ENCODE data around the gene HNRNPR. TPM values are rescaled to one million over a fixed set of nuclear protein-coding genes. Genes with fewer than 3 reads are reported as not detected.

Gene HNRNPR
- total RNA-seq, 1 donor from 2014 or later: 113 TPM

- DNase-seq (ENCODE audit: low read depth) (peak; percentile 95), FAIRE-seq (no peak)
- Histone ChIP-seq H3K9me3 (ENCODE audit: insufficient read depth, low read depth, low read length) (peaks cover 15% of the 10 kb centered on the region), H3K4me2 (ENCODE audit: low read length) (peak overlapping the region; percentile 100), H3K27me3 (ENCODE audit: insufficient read depth, low read length) (no peaks in the 10 kb centered on the region), H3K4me1 (ENCODE audit: insufficient read depth, low read length) (peaks cover 28% of the 10 kb centered on the region), H3K9ac (ENCODE audit: low read length) (peak overlapping the region; percentile 99), H3K27ac (ENCODE audit: low read depth, low read length) (peak overlapping the region; percentile 99), H3K4me3 (ENCODE audit: insufficient read depth, low read depth, low read length) (peak overlapping the region; percentile 99), H3K79me2 (ENCODE audit: insufficient read depth, low read length) (peaks cover 56% of the 10 kb centered on the region), H2AFZ (ENCODE audit: low read depth, low read length) (peak overlapping the region; percentile 92), H4K20me1 (ENCODE audit: insufficient read depth, low read length) (no peaks in the 10 kb centered on the region), H3K36me3 (ENCODE audit: insufficient read depth, low read length) (peaks cover 27% of the 10 kb centered on the region)
- Mint-ChIP-seq H3K27me3 (ENCODE audit: low read depth, unreplicated experiment) (no peaks in the 10 kb centered on the region), H3K4me1 (ENCODE audit: low read depth, unreplicated experiment) (peaks cover 40% of the 10 kb centered on the region), H3K27ac (ENCODE audit: unreplicated experiment) (peak overlapping the region; percentile 98), H3K4me3 (ENCODE audit: unreplicated experiment) (peak overlapping the region; percentile 97), H3K9me3 (ENCODE audit: unreplicated experiment) (peaks cover 33% of the 10 kb centered on the region), H3K36me3 (ENCODE audit: low read depth, unreplicated experiment) (peaks cover 39% of the 10 kb centered on the region)
- TF ChIP-seq EZH2 (IDR thresholded peaks at IDR 0.05; ENCODE audit: insufficient read depth, low read length): no peak
- no peak for TF ChIP-seq CTCF (IDR thresholded peaks at IDR 0.05; ENCODE audit: insufficient read depth, low read depth, low read length)
Observed at GRCh38 chr1:23367791-23368561, 23.9 kb upstream of the HNRNPR start.

- no peak overlapping the region for H3K27ac Mint-ChIP-seq (ENCODE audit: unreplicated experiment)
Observed at GRCh38 chr1:23367451-23367790, 23.3 kb upstream of the HNRNPR start.

More at GRCh38 chr1:23367451-23367790, 23.3 kb upstream of the HNRNPR start:
- H3K36me3 ChIP-seq (ENCODE audit: insufficient read depth, low read length): peaks cover 33% of the 10 kb centered on the region
- DNase-seq (ENCODE audit: low read depth): no peak
- Mint-ChIP-seq H3K36me3 (ENCODE audit: low read depth, unreplicated experiment) (peaks cover 45% of the 10 kb centered on the region), H3K4me3 (ENCODE audit: unreplicated experiment) (peak overlapping the region; percentile 97), H3K4me1 (ENCODE audit: low read depth, unreplicated experiment) (peaks cover 38% of the 10 kb centered on the region), H3K27me3 (ENCODE audit: low read depth, unreplicated experiment) (no peaks in the 10 kb centered on the region), H3K9me3 (ENCODE audit: unreplicated experiment) (peaks cover 38% of the 10 kb centered on the region)
- no peaks in the 10 kb centered on the region for H3K27me3 ChIP-seq (ENCODE audit: insufficient read depth, low read length)
- H3K4me1 ChIP-seq (ENCODE audit: insufficient read depth, low read length): peaks cover 28% of the 10 kb centered on the region
- FAIRE-seq: no peak
- H2AFZ ChIP-seq (ENCODE audit: low read depth, low read length): peak overlapping the region; percentile 74
- peak overlapping the region; percentile 100 for H3K4me2 ChIP-seq (ENCODE audit: low read length)
- peaks cover under 1% of the 10 kb centered on the region for H4K20me1 ChIP-seq (ENCODE audit: insufficient read depth, low read length)
- peaks cover 56% of the 10 kb centered on the region for H3K79me2 ChIP-seq (ENCODE audit: insufficient read depth, low read length)
- no peak for TF ChIP-seq EZH2 (IDR thresholded peaks at IDR 0.05; ENCODE audit: insufficient read depth, low read length)
- TF ChIP-seq CTCF (IDR thresholded peaks at IDR 0.05; ENCODE audit: insufficient read depth, low read depth, low read length): no peak
- H3K4me3 ChIP-seq (ENCODE audit: insufficient read depth, low read depth, low read length): peak overlapping the region; percentile 99
- H3K9me3 ChIP-seq (ENCODE audit: insufficient read depth, low read depth, low read length): peaks cover 20% of the 10 kb centered on the region
- no peak overlapping the region for H3K27ac ChIP-seq (ENCODE audit: low read depth, low read length)
- peak overlapping the region; percentile 99 for H3K9ac ChIP-seq (ENCODE audit: low read length)
